ENCODE data around the gene TMIGD2.
"Not testable (repeated sequence)": the region's sequence is repeated elsewhere in the genome, so short reads cannot be mapped to it uniquely, and the experiment has no call there.

The TMIGD2 gene

GRCh38 chr19:4266253-4267000 is 35.8 kb downstream of the TMIGD2 start:
- DNase-seq = no peak

GRCh38 chr19:4264812-4265211 is 37.4 kb downstream of the TMIGD2 start:
- DNase-seq = no peak

GRCh38 chr19:4260613-4261191 is 41.5 kb downstream of the TMIGD2 start:
- no peak for DNase-seq

- DNase-seq = no peak
Measured at GRCh38 chr19:4258181-4258580, 44.0 kb downstream of the TMIGD2 start.

- no peak for DNase-seq
Measured at GRCh38 chr19:4257025-4257424, 45.2 kb downstream of the TMIGD2 start.

- DNase-seq = no peak
Measured at GRCh38 chr19:4256563-4256962, 45.6 kb downstream of the TMIGD2 start.

GRCh38 chr19:4246767-4247593 is 55.2 kb downstream of the TMIGD2 start, which contains the start of gene YJU2:
YJU2 (plus strand) TSS chr19:4247080; CDS start chr19:4247147, 67 bp downstream.
- DNase-seq = peak; percentile 97 to 99 (median 99)

- not testable (repeated sequence) for DNase-seq
Measured at GRCh38 chr19:4245938-4246337, 56.3 kb downstream of the TMIGD2 start.

Data from T-helper 1 cell (primary cell).